WTC11 (cell line): ENCODE measurements around the gene MNT. TPM values are rescaled to one million over a fixed set of nuclear protein-coding genes. Genes with fewer than 3 reads are reported as not detected.

Experiments
- ATAC-seq: fragments of 200-7000 bp; cut with Tn5 transposase; 2 replicates; pipeline ENCODE4 v1.10.0; 2021; ENCODE audit warnings: mild to moderate bottlenecking, moderate library complexity
- CTCF ChIA-PET: fragments of 300-600 bp; sonication (Branson Sonifier 250); formaldehyde crosslinking; loops from one replicate; lab custom pipeline; 2021; ENCODE audit warnings: antibody characterized with exemption; lab: Charles Lee
- POLR2A ChIA-PET: fragments of 350-600 bp; sonication (Branson Sonifier 250); formaldehyde crosslinking; loops from one replicate; lab custom pipeline; 2021; ENCODE audit warnings: antibody characterized with exemption; lab: Charles Lee
- DNase-seq: peaks from one replicate; pipeline ENCODE4 v3.0.0; 2021; ENCODE audit warnings: low spot score
- H3K27ac Mint-ChIP-seq: 2 replicates; pipeline ENCODE4 v1.8.0; 2021; ENCODE audit warnings: mixed read lengths
- H3K27me3 Mint-ChIP-seq: 2 replicates; pipeline ENCODE4 v1.8.0; 2021; ENCODE audit warnings: low read depth, mild to moderate bottlenecking, moderate library complexity, mixed read lengths
- H3K36me3 Mint-ChIP-seq: 2 replicates; pipeline ENCODE4 v1.8.0; 2021; ENCODE audit warnings: mixed read lengths
- H3K4me1 Mint-ChIP-seq: 2 replicates; pipeline ENCODE4 v1.8.0; 2022; ENCODE audit warnings: mixed read lengths
- H3K4me3 Mint-ChIP-seq: 2 replicates; pipeline ENCODE4 v1.8.0; 2021; ENCODE audit warnings: mild to moderate bottlenecking, moderate library complexity, mixed read lengths
- H3K9me3 Mint-ChIP-seq: 2 replicates; pipeline ENCODE4 v1.8.0; 2021; ENCODE audit warnings: mixed read lengths
- ATF1 ChIP-seq: sonication (generic); formaldehyde crosslinking; IDR thresholded peaks from 2 replicates; pipeline ENCODE4 v1.8.1; 2023; ENCODE audit warnings: mild to moderate bottlenecking, moderate library complexity, missing genetic modification reagents
- CBFB ChIP-seq: sonication (generic); formaldehyde crosslinking; IDR thresholded peaks from 2 replicates; pipeline ENCODE4 v1.8.1; 2022; ENCODE audit warnings: mild to moderate bottlenecking, low read depth, missing genetic modification reagents
- ERG ChIP-seq: fragments of 250-450 bp; sonication (Bioruptor Pico); IDR thresholded peaks from 2 replicates; pipeline ENCODE4 v1.8.0; 2021; ENCODE audit warnings: mild to moderate bottlenecking
- FOXP4 ChIP-seq: sonication (generic); formaldehyde crosslinking; IDR thresholded peaks from 2 replicates; pipeline ENCODE4 v1.8.0; 2022; ENCODE audit warnings: mild to moderate bottlenecking, missing genetic modification reagents
- GTF2I ChIP-seq: fragments of 250-450 bp; sonication (Bioruptor Pico); conservative IDR thresholded peaks from 2 replicates; pipeline ENCODE4 v1.4.0; 2021; ENCODE audit warnings: mild to moderate bottlenecking
- JUN ChIP-seq: sonication (generic); formaldehyde crosslinking; IDR thresholded peaks from 2 replicates; pipeline ENCODE4 v1.8.0; 2023; ENCODE audit warnings: mild to moderate bottlenecking, missing genetic modification reagents
- MAX ChIP-seq: sonication (generic); formaldehyde crosslinking; IDR thresholded peaks from 2 replicates; pipeline ENCODE4 v1.8.0; 2022; ENCODE audit warnings: mild to moderate bottlenecking, missing genetic modification reagents
- NR1H2 ChIP-seq: sonication (generic); formaldehyde crosslinking; IDR thresholded peaks from 2 replicates; pipeline ENCODE4 v1.9.0; 2021; ENCODE audit warnings: mild to moderate bottlenecking, moderate library complexity, missing genetic modification reagents
- PRRX2 ChIP-seq: fragments of 250-450 bp; sonication (Bioruptor Pico); IDR thresholded peaks from 2 replicates; pipeline ENCODE4 v1.8.0; 2021; ENCODE audit warnings: mild to moderate bottlenecking
- SP1 ChIP-seq: sonication (generic); formaldehyde crosslinking; conservative IDR thresholded peaks from 2 replicates; pipeline ENCODE4 v1.8.1; 2022; ENCODE audit warnings: missing genetic modification reagents
- ZNF263 ChIP-seq: sonication (generic); formaldehyde crosslinking; IDR thresholded peaks from 2 replicates; pipeline ENCODE4 v1.8.1; 2022; ENCODE audit warnings: low read depth, mild to moderate bottlenecking, moderate library complexity, missing genetic modification reagents
- ZNF532 ChIP-seq: fragments of 250-450 bp; sonication (Bioruptor Pico); IDR thresholded peaks from 2 replicates; pipeline ENCODE4 v1.9.0; 2021; ENCODE audit warnings: mild to moderate bottlenecking, borderline replicate concordance
- total RNA-seq: library from RNA; stranded (reverse); gene quantifications from 3 replicates; pipeline ENCODE4 v1.2.3, GENCODE V29; 2021
- TF ChIP-seq, protein P1 (sequence below): sonication (generic); formaldehyde crosslinking; IDR thresholded peaks from 2 replicates; pipeline ENCODE4 v1.8.1; 2022; ENCODE audit warnings: low read depth, missing genetic modification reagents, borderline replicate concordance
- TF ChIP-seq, protein P2 (sequence below): sonication (generic); formaldehyde crosslinking; IDR thresholded peaks from 2 replicates; pipeline ENCODE4 v1.8.1; 2023; ENCODE audit warnings: mild to moderate bottlenecking, missing genetic modification reagents
- TF ChIP-seq, protein P3 (sequence below): sonication (generic); formaldehyde crosslinking; IDR thresholded peaks from 2 replicates; pipeline ENCODE4 v1.8.1; 2023; ENCODE audit warnings: mild to moderate bottlenecking, missing genetic modification reagents, borderline replicate concordance

Gene MNT
- total RNA-seq, 1 experiment from 2014 or later, result 21.6 TPM

DNA sequence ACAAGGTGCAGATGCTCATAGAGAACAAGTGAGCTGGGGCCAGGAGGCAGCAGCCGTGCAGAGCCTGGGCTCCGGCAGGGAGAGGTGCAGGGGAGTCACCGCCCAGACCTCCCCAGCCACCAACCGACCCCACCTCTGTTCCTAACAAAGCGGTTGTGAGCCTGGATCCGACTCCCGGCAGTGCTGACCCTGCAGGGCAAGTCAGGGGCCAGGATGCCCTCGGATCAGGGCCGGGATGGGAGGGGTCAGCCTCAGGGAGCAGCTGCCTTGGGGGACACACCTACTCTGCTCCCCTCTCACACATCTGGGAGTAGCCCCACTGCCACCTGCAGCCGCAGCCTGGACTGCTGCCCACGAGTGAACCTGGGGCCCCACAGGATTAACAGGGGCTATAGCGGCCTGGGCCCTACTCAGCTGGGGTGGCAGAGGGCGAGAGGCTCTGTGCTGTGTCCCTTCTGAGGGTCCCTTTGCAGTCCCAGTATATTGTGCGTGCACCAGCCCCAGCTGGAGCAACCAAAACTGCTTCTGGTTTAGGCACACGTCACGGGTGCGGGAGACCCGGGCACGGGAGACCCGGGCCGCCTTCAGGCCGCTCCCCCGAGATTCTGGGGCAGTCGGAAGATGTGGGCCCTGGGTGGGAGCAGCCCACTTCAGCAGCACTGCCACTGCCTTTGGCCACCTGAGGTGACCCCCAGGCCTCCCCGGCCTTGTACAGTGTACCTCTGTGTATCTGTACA, 21.2 kb downstream of the MNT start:
- no peak overlapping the region for H3K27ac Mint-ChIP-seq
- H3K4me1 Mint-ChIP-seq, result peaks cover 10% of the 10 kb centered on the region
- no peaks in the 10 kb centered on the region for H3K27me3 Mint-ChIP-seq
- ATAC-seq, result no peak
- H3K4me3 Mint-ChIP-seq, result no peak overlapping the region
- ChIA-PET POLR2A (no interaction called here), CTCF (interaction anchor here (1.4 to 7.4 kb wide), 4 partner anchors 10 to 37 kb away, joined by 7 to 268 read pairs (median 38); no protein-coding TSS in a partner anchor)
- peaks cover 9% of the 10 kb centered on the region; the same call in 1 of the 2 replicates for H3K36me3 Mint-ChIP-seq
- DNase-seq, result no peak
- no peak for TF ChIP-seq MAX (CRISPR knock-in tag)
- TF ChIP-seq ZNF532 (CRISPR knock-in tag), result no peak
- no peaks in the 10 kb centered on the region for H3K9me3 Mint-ChIP-seq

- H3K36me3 Mint-ChIP-seq, result peaks cover 9% of the 10 kb centered on the region; the same call in 1 of the 2 replicates
- ChIA-PET POLR2A (no interaction called here), CTCF (interaction anchor here (1.4 to 6.7 kb wide), 3 partner anchors 9 to 37 kb away, joined by 7 to 67 read pairs (median 9); no protein-coding TSS in a partner anchor)
- no peak overlapping the region for H3K4me3 Mint-ChIP-seq
- H3K9me3 Mint-ChIP-seq, result no peaks in the 10 kb centered on the region
- H3K27ac Mint-ChIP-seq, result no peak overlapping the region
- H3K27me3 Mint-ChIP-seq, result no peaks in the 10 kb centered on the region
- H3K4me1 Mint-ChIP-seq, result peaks cover 6% of the 10 kb centered on the region
- DNase-seq (no peak), ATAC-seq (no peak)
- TF ChIP-seq ATF1 (CRISPR knock-in tag) (no peak), FOXP4 (CRISPR knock-in tag) (no peak), CBFB (CRISPR knock-in tag) (no peak), ZNF263 (CRISPR knock-in tag) (no peak), GTF2I (CRISPR knock-in tag) (no peak), PRRX2 (CRISPR knock-in tag) (no peak), SP1 (no peak), JUN (CRISPR knock-in tag) (no peak), NR1H2 (CRISPR knock-in tag) (no peak), ERG (CRISPR knock-in tag) (no peak)
- TF ChIP-seq, protein P1, sequence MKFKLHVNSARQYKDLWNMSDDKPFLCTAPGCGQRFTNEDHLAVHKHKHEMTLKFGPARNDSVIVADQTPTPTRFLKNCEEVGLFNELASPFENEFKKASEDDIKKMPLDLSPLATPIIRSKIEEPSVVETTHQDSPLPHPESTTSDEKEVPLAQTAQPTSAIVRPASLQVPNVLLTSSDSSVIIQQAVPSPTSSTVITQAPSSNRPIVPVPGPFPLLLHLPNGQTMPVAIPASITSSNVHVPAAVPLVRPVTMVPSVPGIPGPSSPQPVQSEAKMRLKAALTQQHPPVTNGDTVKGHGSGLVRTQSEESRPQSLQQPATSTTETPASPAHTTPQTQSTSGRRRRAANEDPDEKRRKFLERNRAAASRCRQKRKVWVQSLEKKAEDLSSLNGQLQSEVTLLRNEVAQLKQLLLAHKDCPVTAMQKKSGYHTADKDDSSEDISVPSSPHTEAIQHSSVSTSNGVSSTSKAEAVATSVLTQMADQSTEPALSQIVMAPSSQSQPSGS, result no peak
- TF ChIP-seq, protein P2, sequence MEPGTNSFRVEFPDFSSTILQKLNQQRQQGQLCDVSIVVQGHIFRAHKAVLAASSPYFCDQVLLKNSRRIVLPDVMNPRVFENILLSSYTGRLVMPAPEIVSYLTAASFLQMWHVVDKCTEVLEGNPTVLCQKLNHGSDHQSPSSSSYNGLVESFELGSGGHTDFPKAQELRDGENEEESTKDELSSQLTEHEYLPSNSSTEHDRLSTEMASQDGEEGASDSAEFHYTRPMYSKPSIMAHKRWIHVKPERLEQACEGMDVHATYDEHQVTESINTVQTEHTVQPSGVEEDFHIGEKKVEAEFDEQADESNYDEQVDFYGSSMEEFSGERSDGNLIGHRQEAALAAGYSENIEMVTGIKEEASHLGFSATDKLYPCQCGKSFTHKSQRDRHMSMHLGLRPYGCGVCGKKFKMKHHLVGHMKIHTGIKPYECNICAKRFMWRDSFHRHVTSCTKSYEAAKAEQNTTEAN, result no peak
- TF ChIP-seq, protein P3, sequence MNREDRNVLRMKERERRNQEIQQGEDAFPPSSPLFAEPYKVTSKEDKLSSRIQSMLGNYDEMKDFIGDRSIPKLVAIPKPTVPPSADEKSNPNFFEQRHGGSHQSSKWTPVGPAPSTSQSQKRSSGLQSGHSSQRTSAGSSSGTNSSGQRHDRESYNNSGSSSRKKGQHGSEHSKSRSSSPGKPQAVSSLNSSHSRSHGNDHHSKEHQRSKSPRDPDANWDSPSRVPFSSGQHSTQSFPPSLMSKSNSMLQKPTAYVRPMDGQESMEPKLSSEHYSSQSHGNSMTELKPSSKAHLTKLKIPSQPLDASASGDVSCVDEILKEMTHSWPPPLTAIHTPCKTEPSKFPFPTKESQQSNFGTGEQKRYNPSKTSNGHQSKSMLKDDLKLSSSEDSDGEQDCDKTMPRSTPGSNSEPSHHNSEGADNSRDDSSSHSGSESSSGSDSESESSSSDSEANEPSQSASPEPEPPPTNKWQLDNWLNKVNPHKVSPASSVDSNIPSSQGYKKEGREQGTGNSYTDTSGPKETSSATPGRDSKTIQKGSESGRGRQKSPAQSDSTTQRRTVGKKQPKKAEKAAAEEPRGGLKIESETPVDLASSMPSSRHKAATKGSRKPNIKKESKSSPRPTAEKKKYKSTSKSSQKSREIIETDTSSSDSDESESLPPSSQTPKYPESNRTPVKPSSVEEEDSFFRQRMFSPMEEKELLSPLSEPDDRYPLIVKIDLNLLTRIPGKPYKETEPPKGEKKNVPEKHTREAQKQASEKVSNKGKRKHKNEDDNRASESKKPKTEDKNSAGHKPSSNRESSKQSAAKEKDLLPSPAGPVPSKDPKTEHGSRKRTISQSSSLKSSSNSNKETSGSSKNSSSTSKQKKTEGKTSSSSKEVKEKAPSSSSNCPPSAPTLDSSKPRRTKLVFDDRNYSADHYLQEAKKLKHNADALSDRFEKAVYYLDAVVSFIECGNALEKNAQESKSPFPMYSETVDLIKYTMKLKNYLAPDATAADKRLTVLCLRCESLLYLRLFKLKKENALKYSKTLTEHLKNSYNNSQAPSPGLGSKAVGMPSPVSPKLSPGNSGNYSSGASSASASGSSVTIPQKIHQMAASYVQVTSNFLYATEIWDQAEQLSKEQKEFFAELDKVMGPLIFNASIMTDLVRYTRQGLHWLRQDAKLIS (CRISPR knock-in tag), result no peak
Observed at GRCh38 chr17:2378905-2379304, 22.0 kb downstream of the MNT start.
